Epidermal melanocyte (primary cell): ENCODE data around the gene DNAL1.
"Not testable (repeated sequence)": the region's sequence is repeated elsewhere in the genome, so short reads cannot be mapped to it uniquely, and the experiment has no call there.

Experiments used
- DNase-seq: peaks from one replicate; pipeline ENCODE4 v3.0.0; 2011; ENCODE audit warnings: low spot score; ENCODE audit not compliant: insufficient read length

Gene DNAL1

DNA sequence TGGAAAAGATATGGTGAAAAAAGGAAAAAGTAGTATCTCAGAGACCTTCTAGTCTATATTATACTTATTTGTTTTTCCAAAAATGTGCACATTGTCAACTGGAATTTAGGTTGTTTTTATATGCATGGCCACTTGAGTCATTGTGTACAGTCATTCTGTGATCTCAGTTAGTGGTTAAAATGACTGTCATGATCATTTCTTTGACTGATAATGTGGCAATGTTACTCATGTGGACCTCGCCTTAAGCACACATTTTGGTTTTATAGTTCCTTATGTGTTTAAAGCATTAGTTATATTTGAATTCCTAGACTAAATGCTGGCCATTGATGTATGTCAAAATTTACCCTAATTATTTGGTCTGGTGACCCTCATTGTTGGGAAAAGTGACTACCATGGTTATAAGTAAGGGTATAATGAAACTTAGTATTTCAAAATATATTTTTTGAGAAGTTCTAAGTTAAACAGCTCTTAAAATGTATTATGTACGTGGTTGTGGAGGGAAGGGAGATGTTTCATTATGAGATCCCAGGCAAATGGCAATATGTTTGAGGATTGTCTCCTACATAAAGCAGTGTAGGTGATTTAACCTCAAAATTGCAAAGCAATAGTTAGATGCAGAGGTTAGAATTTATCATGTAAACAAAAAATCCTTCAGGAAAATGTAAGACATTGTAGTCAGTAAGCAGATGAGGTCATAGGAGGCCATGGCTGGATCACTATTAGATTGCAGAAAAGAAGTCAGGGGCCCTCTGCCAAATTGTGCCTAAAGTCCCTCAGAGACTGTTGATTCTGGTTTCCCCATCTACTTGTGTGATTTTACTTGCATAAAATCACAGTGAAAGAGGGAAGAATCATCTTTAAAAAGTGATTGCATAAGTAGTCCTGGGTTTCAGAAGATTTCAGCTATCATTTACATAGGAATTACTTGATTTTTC, 51.9 kb downstream of the DNAL1 start:
- no peak for DNase-seq

DNA sequence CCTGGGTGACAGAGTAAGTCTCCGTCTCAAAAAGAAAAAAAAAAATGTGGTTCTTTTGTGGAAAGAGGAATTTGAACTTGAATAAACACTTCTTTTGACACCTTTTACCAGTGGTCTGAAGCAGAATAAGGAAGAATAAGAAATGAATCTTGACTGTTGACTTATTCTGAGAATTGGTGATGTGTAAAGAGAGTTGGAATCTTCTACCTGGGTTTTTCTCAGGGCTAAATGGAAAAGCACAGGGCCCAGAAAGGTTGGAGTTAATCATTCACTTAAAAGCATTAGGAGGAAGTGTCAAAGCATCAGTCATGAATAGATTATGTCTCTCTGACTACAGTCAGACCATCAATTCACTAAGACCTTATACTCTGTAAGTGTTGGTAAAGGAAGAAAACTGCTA, 55.5 kb downstream of the DNAL1 start:
- DNase-seq, result no peak

DNA sequence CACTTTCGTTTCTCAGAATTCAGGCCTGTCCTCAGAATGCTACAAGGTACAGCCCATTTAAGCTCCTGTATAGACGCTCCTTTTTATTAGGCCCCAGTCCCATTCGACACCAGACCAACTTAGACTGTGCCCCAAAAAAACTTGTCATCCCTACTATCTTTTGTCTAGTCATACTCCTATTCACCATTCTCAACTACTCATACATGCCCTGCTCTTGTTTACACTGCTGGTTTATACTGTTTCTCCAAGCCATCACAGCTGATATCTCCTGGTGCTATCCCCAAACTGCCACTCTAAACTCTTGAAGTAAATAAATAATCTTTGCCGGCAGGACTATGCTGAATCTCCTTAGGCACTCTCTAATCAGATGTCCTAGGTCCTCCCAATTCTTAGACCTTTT, 63.3 kb downstream of the DNAL1 start:
- not testable (repeated sequence) for DNase-seq

DNA sequence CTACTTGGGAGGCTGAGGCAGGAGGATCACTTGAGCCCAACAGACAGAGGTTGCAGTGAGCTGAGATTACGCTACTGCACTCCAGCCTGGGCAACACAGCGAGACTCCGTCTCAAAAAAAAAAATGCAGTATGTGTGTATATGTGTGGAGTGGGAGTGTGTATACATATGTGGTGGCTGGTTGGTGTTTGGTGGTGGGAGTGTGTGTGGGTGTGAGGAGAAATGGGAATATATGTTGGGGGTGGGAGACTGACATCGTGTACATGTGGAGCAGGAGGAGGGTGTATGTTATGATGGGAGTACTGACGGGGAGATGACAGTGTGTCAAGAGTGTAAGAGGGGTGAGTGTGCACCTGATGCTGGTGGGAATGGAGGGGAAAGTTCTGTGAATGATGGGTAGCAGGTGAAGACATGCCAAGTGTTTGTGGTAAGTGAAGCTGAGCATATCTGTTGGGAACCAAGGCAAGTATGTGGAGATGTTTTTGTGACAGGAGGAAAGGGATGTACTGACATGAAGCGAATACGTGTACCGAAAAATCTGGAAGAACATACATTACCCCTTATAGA, 65.2 kb downstream of the DNAL1 start:
- DNase-seq, result no peak

DNA sequence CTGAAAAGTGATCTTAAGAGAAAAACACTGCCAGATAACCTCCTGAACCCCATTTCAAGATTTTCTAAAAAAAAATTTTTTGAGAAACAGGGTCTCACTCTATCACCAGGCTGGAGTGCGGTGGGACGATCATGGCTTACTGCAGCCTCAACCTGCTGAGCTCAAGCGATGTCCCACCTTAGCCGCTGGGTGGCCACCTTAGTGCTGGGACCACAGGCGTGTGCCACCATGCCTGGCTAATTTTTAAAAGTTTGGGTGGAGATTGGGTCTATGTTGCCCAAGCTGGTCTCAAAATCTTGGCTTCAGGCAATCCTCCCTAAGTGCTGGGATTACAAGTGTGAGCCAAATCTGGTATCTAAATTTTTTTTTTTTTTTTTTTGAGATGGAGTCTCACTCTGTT, 66.0 kb downstream of the DNAL1 start:
- DNase-seq, result no peak

DNA sequence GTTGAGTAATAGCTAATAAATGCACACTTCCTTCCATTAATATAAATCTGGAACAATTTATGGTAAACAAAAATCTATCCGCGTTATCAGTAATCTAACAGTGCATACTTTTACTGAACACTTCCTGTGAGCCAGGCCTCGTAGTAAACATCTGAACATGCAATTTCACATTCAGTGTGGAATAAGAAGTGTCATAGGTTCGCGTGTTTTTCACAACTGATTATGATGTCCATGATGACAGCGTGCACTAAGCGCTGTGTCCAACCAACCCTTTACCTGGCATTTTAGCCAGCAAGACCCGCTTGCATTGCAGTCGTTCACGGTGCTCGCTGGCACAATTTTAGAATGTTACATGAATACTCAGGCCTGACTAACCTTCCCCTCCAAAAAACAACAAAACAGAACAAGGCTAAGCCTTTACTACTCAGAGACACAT, 67.3 kb downstream of the DNAL1 start:
- no peak for DNase-seq

DNA sequence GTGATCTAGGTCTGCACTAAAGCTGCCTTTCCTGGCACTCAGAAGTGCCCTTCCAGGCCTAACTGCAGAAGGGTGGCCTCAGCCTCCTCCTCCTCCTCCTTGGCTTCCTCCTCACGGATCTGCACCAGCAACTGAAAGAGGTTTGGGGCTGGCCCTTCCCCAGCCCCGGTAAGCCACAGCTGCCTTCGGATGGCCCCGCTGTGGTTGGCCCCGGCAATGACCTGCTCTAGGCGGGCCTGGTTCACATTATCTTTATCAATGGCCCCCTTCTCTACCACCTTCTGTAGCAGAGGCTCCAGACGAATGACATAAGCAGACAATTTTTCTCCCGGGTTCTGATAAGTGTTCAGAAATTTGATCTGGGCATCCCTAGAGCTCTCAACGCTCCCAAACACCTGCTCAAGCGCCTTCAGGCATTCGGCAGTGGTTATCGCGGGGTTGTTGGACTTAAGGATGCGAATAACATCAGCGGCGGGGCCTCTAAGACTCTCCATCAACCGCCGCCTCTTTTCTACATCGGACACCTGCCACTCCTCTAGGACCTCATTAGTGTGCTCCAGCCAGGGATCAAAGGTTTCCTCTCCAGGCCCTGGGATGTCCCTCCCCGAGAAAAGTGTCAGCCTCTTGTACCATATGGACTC, 67.9 kb downstream of the DNAL1 start:
- no peak for DNase-seq

DNA sequence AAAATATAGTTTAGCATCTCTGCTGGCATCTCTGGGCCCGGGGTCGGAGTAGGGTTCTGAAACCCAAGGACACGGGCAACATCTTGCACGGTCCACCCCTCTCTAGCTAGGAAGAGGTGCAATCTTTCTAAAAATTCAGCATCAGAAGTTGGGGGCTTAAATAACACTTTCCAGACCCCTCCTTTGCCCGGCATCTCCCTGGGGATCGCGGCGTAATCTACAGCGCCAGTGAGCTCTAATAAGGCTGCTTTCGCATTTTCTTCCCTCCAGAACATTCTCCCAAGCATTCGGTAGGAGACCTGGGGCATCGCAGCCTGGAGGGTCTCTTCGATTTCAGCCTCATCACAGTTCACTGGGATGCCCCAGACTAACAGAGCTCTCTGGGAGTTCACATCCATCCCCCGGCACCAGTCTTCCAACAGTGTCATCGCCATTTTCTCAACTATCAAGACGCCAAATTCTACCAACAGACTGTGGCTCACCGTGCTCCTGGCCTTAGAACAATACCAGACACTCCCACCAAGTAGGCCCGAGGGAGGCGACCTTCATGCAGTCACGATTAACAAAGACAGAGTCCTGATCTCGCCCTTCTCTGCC, 68.5 kb downstream of the DNAL1 start:
- DNase-seq, result no peak

DNA sequence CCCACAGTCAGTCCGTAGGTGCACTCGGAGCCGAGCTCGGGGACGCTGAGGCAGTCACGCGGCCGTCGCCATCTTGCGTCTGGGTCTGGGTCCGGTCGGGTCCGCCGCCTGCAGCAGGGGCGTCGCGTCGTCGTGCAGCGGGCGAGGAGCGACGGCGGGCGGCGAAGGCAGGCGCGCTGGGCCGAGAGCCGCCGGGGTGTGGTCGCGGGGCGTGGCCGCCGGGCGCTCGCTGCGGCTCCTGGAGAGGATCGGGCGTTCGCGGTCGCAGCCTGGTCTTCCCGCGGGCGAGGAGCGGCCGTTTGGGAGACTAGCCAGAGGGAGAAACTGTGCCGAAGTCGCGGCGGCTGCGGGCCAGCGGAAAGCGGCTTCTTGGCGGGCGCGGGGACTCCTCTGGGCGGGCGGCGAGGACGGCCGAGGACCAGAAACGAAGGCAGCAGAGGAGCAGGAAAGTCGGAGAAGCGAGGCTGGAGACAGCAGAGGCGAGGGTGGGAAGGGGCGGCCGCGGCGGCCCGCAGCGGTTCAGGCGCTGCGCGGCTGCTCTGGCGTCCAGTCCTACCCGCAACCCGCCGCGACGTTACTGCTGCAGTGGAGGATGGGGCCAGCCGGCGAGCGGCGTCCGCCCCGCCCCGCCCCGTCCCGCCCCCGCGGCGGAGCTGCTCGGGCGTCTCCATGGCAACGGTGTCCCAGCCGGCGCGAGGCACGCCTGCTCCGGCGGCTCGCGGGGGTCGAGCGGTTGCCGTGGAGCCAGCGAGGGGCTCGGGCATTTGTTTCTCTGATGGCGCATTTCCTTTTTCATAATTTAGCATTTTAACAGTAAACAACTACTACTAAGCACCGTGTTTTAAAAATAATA, 69.2 kb downstream of the DNAL1 start, which contains the start of gene PNMA1:
Gene PNMA1, minus strand, starts transcription at position 582 of the 853 bp plus-strand sequence. CDS start 745 bp downstream, outside the sequence.
- DNase-seq, result peak; percentile 98

DNA sequence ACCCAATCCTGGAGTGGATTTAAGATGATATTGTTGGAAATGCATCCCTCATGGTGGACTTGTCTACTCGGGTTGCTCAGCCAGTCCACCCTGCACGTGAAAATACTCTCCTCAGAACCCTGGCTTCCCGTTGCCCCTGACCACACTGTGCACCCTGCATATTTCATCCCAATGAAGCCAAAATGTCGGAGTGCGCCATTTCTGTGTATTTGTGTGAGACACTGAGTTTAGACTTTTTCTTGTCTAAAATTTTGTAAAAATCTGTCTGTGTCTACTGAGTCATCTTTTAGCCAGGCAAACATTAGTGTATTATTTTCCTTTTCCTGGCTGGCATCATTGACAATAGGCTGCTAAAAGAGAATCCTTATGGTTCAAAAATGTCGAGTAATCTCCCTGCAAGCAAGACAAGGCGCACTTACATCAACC, 69.9 kb downstream of the DNAL1 start:
- no peak for DNase-seq

DNA sequence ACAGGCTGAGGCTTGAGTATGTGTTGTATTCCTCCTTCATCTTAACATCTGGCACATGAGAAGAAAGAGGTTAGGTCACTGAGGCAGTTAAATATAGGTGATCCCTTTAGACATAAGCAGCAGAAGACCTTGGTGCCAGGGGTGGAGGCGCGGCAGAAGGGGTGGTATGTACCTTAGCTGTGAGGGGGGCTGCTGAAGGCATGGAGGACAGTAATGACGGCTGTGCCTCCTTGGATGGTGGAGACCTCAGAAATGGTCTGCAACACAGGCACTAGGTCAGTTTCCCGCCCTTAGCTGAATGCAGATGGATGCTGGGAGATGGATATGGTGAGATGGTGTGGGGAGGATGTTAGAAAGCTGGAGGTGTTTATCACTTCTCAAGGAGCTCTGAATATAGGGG, 70.9 kb downstream of the DNAL1 start:
- DNase-seq, result no peak

DNA sequence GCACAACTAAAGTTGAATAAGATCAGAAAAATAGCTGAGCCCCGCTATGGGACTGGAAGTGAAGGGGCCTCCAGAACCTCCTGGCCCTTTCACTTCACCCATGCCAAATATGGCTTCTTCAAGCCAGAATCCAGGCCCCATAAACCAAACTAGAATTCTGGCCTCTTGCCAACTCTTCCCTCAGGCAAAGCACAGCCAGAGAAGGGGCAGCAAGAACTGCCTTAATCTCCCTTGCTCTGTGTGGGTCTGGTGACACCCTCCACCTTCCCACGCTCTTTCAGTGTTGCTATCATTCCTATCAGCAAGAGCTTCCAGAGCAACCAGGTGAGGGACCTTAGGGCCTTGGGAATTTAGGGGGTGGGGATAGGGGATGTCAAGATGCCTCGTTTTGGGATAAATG, 72.5 kb downstream of the DNAL1 start:
- no peak for DNase-seq

DNA sequence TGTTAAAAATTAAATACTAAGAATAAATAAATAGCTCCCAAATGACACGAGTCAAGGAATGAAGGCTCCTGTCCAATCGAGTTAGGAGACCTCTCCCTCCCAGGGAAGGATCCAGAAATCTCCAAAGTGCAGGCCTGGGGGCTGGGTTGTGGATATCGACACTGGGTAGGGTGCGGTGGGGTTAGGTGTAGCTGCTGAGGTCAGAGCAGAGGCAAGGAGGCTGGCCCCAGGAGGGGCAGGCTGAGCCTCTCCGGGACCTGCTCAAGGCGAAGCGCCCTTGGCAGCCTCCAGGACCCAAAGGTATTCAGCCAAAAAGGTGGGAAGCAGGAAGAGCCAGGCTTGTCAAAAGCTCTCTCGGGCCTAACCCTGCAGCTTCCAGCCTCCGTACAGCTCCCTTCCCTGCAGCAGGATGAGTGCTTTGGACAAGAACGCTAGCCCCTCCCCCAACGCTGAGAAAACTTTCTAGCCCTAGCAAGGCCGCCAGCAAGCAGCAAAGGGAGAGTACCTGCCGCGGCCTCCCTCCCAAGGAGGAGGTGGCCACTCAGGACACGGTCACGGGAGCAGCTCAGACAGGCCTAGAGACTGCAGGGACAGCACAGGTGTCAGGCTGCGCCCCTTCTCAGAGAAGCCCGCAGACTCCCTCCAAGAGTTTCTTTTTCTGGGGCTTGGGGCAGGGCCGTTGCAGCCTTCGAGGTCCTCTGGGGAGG, 73.1 kb downstream of the DNAL1 start:
- DNase-seq, result no peak

DNA sequence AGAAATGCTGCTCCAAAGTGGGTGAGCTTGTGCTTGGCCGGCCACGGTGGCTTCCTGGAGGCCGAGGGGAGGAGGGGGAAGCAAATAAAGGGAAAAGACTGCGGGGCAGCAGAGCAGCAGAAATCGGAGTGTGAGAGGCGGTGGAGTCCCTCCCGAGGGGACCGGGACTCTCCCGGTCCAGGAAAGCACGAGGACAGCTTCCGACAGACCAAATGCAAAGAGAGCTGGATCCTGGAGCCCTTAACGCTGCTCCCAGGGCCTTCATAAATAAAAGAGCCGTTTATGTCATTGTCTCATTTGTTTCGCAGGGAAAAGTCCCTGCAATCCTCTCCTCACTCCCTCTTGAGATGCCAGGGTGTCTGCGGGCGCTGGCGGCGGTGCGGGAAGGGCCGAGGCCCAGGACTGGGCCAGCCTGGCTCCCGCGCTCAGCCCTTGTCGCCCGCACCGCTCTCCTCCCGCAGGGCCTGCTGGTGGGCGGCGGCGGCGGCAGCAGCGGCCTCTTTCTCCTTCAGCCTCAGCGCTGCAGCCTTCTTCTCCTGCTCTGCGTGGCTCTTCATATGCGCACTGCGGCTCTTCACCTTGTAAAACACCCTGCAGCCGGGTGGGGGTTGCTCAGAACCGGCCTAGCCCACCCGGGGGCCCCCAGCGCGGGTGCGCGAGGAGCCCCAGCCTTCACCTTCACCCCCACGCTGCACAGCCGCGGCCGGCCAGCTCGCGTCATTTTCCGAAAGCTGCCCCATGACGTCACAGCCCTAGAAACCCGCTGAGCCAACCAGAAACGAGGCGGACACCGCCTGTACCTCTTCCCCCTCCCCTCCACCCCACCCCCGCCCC, 73.8 kb downstream of the DNAL1 start:
- DNase-seq, result no peak

DNA sequence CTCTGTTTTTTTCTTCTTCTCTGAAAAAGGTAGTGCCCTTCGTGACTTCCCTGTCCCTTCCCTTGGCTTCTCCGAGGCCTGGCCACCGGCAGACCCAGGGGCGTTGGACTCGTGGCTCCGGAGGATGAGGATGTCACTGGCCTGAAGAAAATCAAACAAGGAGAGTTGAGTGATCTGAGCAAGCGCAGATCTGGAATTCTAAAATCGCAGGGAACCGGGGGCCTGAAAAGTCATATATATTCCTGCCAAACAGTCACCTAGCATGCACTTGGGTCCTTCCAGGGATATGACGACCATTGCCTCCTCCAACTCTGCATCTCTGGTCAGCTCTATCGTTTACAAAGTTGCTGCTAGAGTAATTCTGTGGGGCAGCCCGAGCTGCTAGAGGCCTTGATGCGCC, 74.6 kb downstream of the DNAL1 start:
- DNase-seq, result no peak

DNA sequence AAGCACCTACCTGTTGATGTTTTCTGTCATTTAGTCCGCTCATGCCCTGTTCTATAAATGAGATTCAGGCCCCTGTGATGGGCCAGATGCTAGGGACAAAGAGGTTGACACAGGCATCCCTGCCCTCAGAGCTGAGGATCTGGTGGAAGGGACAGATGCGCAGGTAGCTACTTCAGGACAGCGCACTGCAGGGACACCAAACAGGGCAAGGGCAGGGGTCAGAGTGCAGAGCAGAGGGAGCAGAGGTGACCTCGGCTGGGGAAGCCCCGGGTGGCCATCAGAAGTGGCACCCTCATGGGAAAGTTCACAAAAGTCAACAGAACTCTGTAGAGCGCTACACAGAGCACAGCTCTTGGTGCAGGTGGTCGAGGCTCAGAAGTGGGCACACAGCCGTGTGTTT, 75.0 kb downstream of the DNAL1 start:
- DNase-seq, result no peak

DNA sequence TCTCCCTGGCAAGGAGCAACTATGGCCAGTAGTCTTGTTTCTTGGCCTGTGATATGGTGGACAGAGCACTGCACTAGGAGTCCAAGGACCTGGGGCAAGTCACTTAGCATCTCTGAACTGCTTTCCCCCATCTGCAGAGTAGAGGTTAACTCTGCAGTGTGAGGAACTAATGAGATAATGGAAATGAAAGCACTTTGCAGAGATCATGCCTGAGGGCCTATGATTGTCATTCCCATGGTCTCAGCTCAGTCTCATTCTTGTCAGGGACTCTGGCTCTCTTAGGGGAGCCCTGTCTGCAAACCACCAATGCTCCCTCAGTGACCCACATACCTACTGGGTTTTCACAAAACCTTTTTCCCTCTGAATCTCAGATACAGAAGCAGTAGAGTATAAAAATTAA, 75.8 kb downstream of the DNAL1 start:
- no peak for DNase-seq

DNA sequence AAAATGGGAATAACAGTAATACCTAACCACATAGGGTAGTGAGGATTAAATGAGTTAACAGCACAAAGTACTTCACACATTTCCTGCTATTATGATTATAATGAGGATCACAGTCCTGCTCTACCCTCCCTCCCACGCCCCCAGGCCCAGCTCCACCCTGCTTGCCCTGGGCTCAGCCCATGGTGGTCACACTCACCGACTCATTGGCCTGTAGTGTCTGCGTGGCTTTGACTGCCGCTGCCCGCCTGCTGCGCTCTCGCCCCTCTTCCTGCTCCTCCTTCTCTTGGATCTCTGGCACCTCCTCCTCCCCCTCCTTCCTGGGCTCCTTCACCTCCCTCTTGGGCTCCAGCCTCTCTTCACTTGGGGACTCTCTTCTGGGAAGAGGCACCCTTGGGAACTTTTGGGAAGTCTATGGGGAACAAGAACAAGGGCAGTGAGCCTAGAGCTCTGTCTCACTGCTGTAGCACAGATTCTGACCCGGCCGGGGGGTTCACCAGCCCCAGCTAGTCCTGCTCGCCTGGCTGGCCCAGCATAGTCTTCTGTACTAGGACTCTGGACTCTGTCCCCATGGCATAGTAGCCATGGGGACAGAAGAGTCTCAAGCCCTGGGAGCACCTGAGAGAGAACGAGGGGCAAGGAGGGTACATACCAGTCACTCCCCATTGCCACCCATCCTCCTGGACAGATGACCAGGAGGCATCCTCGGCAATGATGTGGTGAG, 76.5 kb downstream of the DNAL1 start:
- no peak for DNase-seq

DNA sequence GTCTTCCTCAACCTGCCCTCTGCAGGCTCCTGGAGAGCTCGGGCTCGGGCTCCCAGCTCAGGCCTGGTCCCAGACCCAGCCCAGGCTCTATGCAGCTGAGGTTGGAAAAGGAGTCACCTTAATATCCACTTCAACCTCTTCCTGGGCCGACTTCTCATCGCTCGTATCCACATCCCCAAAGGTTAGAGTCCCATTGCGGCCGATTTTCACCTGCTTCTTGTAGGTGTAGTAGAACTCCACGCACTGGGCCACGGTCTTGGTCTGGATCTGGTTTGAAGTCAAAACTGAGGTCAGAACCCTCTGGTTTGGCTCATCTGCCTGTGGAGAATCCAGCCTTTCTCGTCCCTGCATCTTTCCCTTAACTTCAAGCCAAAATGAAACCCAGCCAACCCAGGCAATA, 77.8 kb downstream of the DNAL1 start:
- no peak for DNase-seq
